GM18517 (cell line): Measurements from ENCODE around the gene ATP2C1.
"Not testable (repeated sequence)": the region's sequence is repeated elsewhere in the genome, so short reads cannot be mapped to it uniquely, and the experiment has no call there.

ENCODE experiments used
- ATAC-seq: cut with Tn5 transposase; IDR thresholded peaks from one replicate; pipeline ENCODE4 v1.9.1; 2021; ENCODE audit warnings: mild to moderate bottlenecking, moderate library complexity; ENCODE audit not compliant: unreplicated experiment

ATP2C1 gene

GRCh38 chr3:130972592-130972991, 78.7 kb downstream of the ATP2C1 start:
- not testable (repeated sequence) for ATAC-seq

GRCh38 chr3:130973406-130973805, 79.5 kb downstream of the ATP2C1 start:
- no peak for ATAC-seq

- no peak for ATAC-seq
Measured at GRCh38 chr3:130974201-130974600, 80.3 kb downstream of the ATP2C1 start.

- no peak for ATAC-seq
Measured at GRCh38 chr3:130975251-130975650, 81.4 kb downstream of the ATP2C1 start.

- ATAC-seq = no peak
Measured at GRCh38 chr3:130976706-130977105, 82.8 kb downstream of the ATP2C1 start.

GRCh38 chr3:130979117-130979516, 85.2 kb downstream of the ATP2C1 start:
- no peak for ATAC-seq

- ATAC-seq = no peak
Measured at GRCh38 chr3:130981469-130981868, 87.6 kb downstream of the ATP2C1 start.

- ATAC-seq = no peak
Measured at GRCh38 chr3:130990282-130990681, 96.4 kb downstream of the ATP2C1 start.

GRCh38 chr3:130991126-130991525, 97.2 kb downstream of the ATP2C1 start:
- no peak for ATAC-seq

GRCh38 chr3:130992344-130992743, 98.5 kb downstream of the ATP2C1 start:
- no peak for ATAC-seq

GRCh38 chr3:130997289-130997688, 103.4 kb downstream of the ATP2C1 start:
- no peak for ATAC-seq

- ATAC-seq = no peak
Measured at GRCh38 chr3:131001071-131001470, 107.2 kb downstream of the ATP2C1 start.

GRCh38 chr3:131004603-131005002, 110.7 kb downstream of the ATP2C1 start:
- no peak for ATAC-seq

- no peak for ATAC-seq
Measured at GRCh38 chr3:131007256-131007655, 113.4 kb downstream of the ATP2C1 start.

- no peak for ATAC-seq
Measured at GRCh38 chr3:131007782-131008181, 113.9 kb downstream of the ATP2C1 start.

GRCh38 chr3:131008326-131008725, 114.4 kb downstream of the ATP2C1 start:
- ATAC-seq = no peak

- ATAC-seq = no peak
Measured at GRCh38 chr3:131009698-131010097, 115.8 kb downstream of the ATP2C1 start.

- ATAC-seq = no peak
Measured at GRCh38 chr3:131018970-131019369, 125.1 kb downstream of the ATP2C1 start.

- no peak for ATAC-seq
Measured at GRCh38 chr3:131020122-131020693, 126.3 kb downstream of the ATP2C1 start.

GRCh38 chr3:131025539-131025938, 131.7 kb downstream of the ATP2C1 start:
- ATAC-seq = no peak

GRCh38 chr3:131026321-131027151, 132.7 kb downstream of the ATP2C1 start, which contains the start of the genes ASTE1 and NEK11:
Gene ASTE1 (minus strand): TSS chr3:131026825. CDS start chr3:131025306, 1,519 bp downstream.
Gene NEK11 (plus strand): TSS chr3:131026877. CDS start chr3:131029709, 2,832 bp downstream.
- peak; percentile 97 for ATAC-seq

GRCh38 chr3:131028844-131029243, 135.0 kb downstream of the ATP2C1 start:
- ATAC-seq = no peak
